Neuronal stem cell (in vitro differentiated cells): ENCODE data around the gene MIEN1.

Experiments used
- DNase-seq: peaks from one replicate; pipeline ENCODE4 v3.0.0-alpha.2; 2013; ENCODE audit warnings: low spot score
- H2AFZ ChIP-seq: one replicate; pipeline ENCODE4 v1.6.1; 2013; ENCODE audit warnings: mild to moderate bottlenecking, low read length, inconsistent platforms
- H2AK5ac ChIP-seq: 2 replicates; pipeline ENCODE4 v1.6.1; 2013; ENCODE audit warnings: low read depth, mild to moderate bottlenecking, inconsistent platforms, low read length, moderate library complexity, mixed read lengths
- H2BK120ac ChIP-seq: 2 replicates; pipeline ENCODE4 v1.6.1; 2013; ENCODE audit warnings: low read depth, mild to moderate bottlenecking, inconsistent platforms, low read length, moderate library complexity, mixed read lengths
- H2BK12ac ChIP-seq: one replicate; pipeline ENCODE4 v1.6.1; 2013; ENCODE audit warnings: low read length, inconsistent platforms
- H2BK15ac ChIP-seq: 2 replicates; pipeline ENCODE4 v1.6.1; 2013; ENCODE audit warnings: mild to moderate bottlenecking, low read length, inconsistent platforms, mixed read lengths
- H2BK5ac ChIP-seq: one replicate; pipeline ENCODE4 v1.6.1; 2013; ENCODE audit warnings: inconsistent platforms, mild to moderate bottlenecking, low read length, moderate library complexity
- H3K14ac ChIP-seq: one replicate; pipeline ENCODE4 v1.6.1; 2013; ENCODE audit warnings: low read length, inconsistent platforms
- H3K18ac ChIP-seq: 2 replicates; pipeline ENCODE4 v1.6.1; 2013; ENCODE audit warnings: low read length, inconsistent platforms
- H3K23ac ChIP-seq: 2 replicates; pipeline ENCODE4 v1.6.1; 2013; ENCODE audit warnings: low read depth, mild to moderate bottlenecking, mixed read lengths, low read length, inconsistent platforms; ENCODE audit not compliant: poor library complexity
- H3K27ac ChIP-seq: replicated peaks from 3 replicates; pipeline ENCODE4 v1.5.1; 2013; ENCODE audit warnings: low read length, inconsistent platforms
- H3K27me3 ChIP-seq, 3 experiments: 2 replicates each; pipeline ENCODE4 v1.6.1; 2013; ENCODE audit warnings: low read length in 3 of 3, mild to moderate bottlenecking in 2 of 3, inconsistent platforms in 1 of 3, low read depth in 1 of 3, mixed read lengths in 1 of 3, moderate library complexity in 1 of 3; ENCODE audit not compliant: control insufficient read depth in 3 of 3, insufficient read depth in 3 of 3
- H3K36me3 ChIP-seq, 2 donors: replicated peaks in 1 of 2; 2 replicates each; pipeline ENCODE4 v1.6.1; 2013; ENCODE audit warnings: low read length in 2 of 2; ENCODE audit not compliant: control insufficient read depth in 2 of 2, insufficient read depth in 2 of 2
- H3K4ac ChIP-seq: 2 replicates; pipeline ENCODE4 v1.6.1; 2013; ENCODE audit warnings: inconsistent platforms, mild to moderate bottlenecking, low read length, moderate library complexity
- H3K4me1 ChIP-seq, 2 donors: 1 replicate in 1 of 2; 2 replicates in 1 of 2; pipeline ENCODE4 v1.6.1; 2013; ENCODE audit warnings: low read length in 2 of 2, low read depth in 1 of 2; ENCODE audit not compliant: control insufficient read depth in 2 of 2, insufficient read depth in 1 of 2
- H3K4me2 ChIP-seq: one replicate; pipeline ENCODE4 v1.6.1; 2013; ENCODE audit warnings: mild to moderate bottlenecking, low read length, inconsistent platforms; ENCODE audit not compliant: insufficient read depth, poor library complexity, severe bottlenecking
- H3K4me3 ChIP-seq, 2 donors: 2 replicates each; pipeline ENCODE4 v1.5.1; 2013; ENCODE audit warnings: low read length in 2 of 2, mild to moderate bottlenecking in 2 of 2, inconsistent platforms in 1 of 2, moderate library complexity in 1 of 2
- H3K79me1 ChIP-seq: one replicate; pipeline ENCODE4 v1.6.1; 2013; ENCODE audit warnings: low read depth, mild to moderate bottlenecking, inconsistent platforms, low read length, moderate library complexity
- H3K9ac ChIP-seq: one replicate; pipeline ENCODE4 v1.6.1; 2013; ENCODE audit warnings: mild to moderate bottlenecking, low read depth, low read length, inconsistent platforms; ENCODE audit not compliant: poor library complexity
- H3K9me3 ChIP-seq, 2 donors: replicated peaks in 1 of 2; 2 replicates each; pipeline versions ENCODE3 to v1.6.1; 2013; ENCODE audit warnings: low read length in 2 of 2, mild to moderate bottlenecking in 2 of 2, inconsistent platforms in 1 of 2, low read depth in 1 of 2, mixed read lengths in 1 of 2, moderate library complexity in 1 of 2; ENCODE audit not compliant: control insufficient read depth in 2 of 2, insufficient read depth in 1 of 2
- H4K8ac ChIP-seq: one replicate; pipeline ENCODE4 v1.6.1; 2013; ENCODE audit warnings: low read depth, mild to moderate bottlenecking, inconsistent platforms, low read length, moderate library complexity
- H4K91ac ChIP-seq: one replicate; pipeline ENCODE4 v1.6.1; 2013; ENCODE audit warnings: low read length, low read depth, mild to moderate bottlenecking, inconsistent platforms; ENCODE audit not compliant: poor library complexity
- WGBS, 2 donors: extraction: QIAGEN DNeasy Blood & Tissue Kit; methylation state at CpG; one replicate each; pipeline ENCODE4 v1.1.7; 2013; ENCODE audit warnings: missing lambda C conversion rate in 2 of 2, mixed read lengths in 1 of 2; ENCODE audit not compliant: insufficient read length in 2 of 2, insufficient replicate concordance in 1 of 2; ENCODE audit errors: extremely low coverage in 2 of 2; 5-methylcytosine and 5-hydroxymethylcytosine counted together

MIEN1 gene

DNA sequence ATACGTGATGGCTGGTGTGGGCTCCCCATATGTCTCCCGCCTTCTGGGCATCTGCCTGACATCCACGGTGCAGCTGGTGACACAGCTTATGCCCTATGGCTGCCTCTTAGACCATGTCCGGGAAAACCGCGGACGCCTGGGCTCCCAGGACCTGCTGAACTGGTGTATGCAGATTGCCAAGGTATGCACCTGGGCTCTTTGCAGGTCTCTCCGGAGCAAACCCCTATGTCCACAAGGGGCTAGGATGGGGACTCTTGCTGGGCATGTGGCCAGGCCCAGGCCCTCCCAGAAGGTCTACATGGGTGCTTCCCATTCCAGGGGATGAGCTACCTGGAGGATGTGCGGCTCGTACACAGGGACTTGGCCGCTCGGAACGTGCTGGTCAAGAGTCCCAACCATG lies 5.6 kb downstream of the MIEN1 start:
- WGBS, 2 donors: no CpG with 5 or more reads among the region's 13 CpGs
- H2BK12ac ChIP-seq: peak overlapping the region; percentile 54
- H3K4me1 ChIP-seq: peaks cover 0 to 1% of the 10 kb centered on the region in 2 donors
- no peak overlapping the region for H2BK15ac ChIP-seq
- no peak overlapping the region for H2BK120ac ChIP-seq
- no peaks in the 10 kb centered on the region for H3K9me3 ChIP-seq
- H3K14ac ChIP-seq: no peak overlapping the region
- no peak overlapping the region for H3K9ac ChIP-seq
- DNase-seq: no peak
- peak overlapping the region in 1 of 2 donors; percentile 20 for H3K4me3 ChIP-seq
- no peak overlapping the region for H4K8ac ChIP-seq
- no peak overlapping the region for H3K4ac ChIP-seq
- H3K18ac ChIP-seq: no peak overlapping the region
- H4K91ac ChIP-seq: no peak overlapping the region
- H3K4me2 ChIP-seq: no peak overlapping the region
- H2BK5ac ChIP-seq: no peak overlapping the region
- H2AK5ac ChIP-seq: no peak overlapping the region
- H3K36me3 ChIP-seq: peaks cover 51 to 92% of the 10 kb centered on the region in 2 donors
- H2AFZ ChIP-seq: no peak overlapping the region
- H3K27me3 ChIP-seq: no peaks in the 10 kb centered on the region
- no peak overlapping the region for H3K27ac ChIP-seq
- peak overlapping the region; percentile 2 for H3K23ac ChIP-seq
- peaks cover 1% of the 10 kb centered on the region for H3K79me1 ChIP-seq

DNA sequence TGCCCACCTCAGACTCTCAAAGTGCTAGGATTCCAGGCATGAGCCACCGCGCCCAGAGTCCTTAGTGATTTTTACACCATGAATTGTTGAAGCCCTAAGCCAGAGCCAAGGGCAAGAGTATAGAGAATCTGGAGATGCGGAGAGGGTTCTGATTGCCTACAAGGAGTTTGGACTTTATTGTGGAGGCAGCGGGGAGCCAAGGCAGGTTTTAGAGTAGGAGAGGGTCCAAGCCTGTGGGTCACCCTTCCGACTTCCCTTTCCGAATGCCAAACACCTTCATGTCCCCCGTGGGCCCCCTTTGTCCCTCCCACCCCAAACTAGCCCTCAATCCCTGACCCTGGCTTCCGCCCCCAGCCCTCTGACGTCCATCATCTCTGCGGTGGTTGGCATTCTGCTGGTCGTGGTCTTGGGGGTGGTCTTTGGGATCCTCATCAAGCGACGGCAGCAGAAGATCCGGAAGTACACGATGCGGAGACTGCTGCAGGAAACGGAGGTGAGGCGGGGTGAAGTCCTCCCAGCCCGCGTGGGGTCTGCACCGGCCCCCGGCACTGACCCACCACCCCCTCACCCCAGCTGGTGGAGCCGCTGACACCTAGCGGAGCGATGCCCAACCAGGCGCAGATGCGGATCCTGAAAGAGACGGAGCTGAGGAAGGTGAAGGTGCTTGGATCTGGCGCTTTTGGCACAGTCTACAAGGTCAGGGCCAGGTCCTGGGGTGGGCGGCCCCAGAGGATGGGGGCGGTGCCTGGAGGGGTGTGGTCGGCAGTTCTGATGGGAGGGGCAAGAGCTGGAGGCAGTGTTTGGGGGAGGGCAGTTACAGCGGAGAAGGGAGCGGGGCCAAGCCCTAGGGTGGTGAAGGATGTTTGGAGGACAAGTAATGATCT lies 7.1 kb downstream of the MIEN1 start:
- Histone ChIP-seq H2BK120ac (no peak overlapping the region), H3K27ac (no peak overlapping the region), H3K27me3 (no peaks in the 10 kb centered on the region), H3K9ac (no peak overlapping the region), H2AFZ (no peak overlapping the region), H3K79me1 (peaks cover 1% of the 10 kb centered on the region), H3K4me3 (no peak overlapping the region), H3K18ac (no peak overlapping the region), H2BK15ac (no peak overlapping the region), H3K4me2 (no peak overlapping the region), H3K14ac (no peak overlapping the region), H2AK5ac (no peak overlapping the region), H2BK12ac (no peak overlapping the region), H3K23ac (peak overlapping the region; percentile 37), H4K8ac (no peak overlapping the region), H3K4ac (no peak overlapping the region), H4K91ac (no peak overlapping the region), H3K9me3 (no peaks in the 10 kb centered on the region), H3K36me3 (peaks cover 53 to 95% of the 10 kb centered on the region in 2 donors), H2BK5ac (no peak overlapping the region), H3K4me1 (no peaks in the 10 kb centered on the region)
- WGBS, 2 donors: no CpG with 5 or more reads among the region's 34 CpGs
- no peak for DNase-seq

DNA sequence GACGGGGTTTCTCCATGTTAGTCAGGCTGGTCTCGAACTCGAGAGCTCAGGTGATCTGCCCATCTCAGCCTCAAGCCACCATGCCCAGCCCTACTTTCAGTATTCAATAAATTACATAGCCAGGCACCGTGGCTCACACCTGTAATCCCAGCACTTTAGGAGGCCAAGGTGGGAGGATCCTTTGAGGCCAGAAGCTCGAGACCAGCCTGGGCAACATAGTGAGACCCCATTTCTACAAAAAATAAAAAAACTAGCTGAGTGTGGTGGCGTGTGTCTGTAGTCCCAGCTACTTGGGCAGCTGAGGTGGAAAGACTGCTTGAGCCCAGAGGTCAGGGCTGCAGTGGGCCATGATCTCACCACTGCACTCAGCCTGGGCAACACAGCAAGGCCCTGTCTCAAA lies 8.2 kb downstream of the MIEN1 start:
- Histone ChIP-seq H3K4ac (no peak overlapping the region), H2AFZ (no peak overlapping the region), H2BK5ac (no peak overlapping the region), H3K9ac (no peak overlapping the region), H3K4me1 (no peaks in the 10 kb centered on the region), H4K91ac (no peak overlapping the region), H3K36me3 (peaks cover 50 to 95% of the 10 kb centered on the region in 2 donors), H2AK5ac (no peak overlapping the region), H2BK120ac (no peak overlapping the region), H3K23ac (no peak overlapping the region), H2BK15ac (no peak overlapping the region), H3K14ac (no peak overlapping the region), H3K79me1 (peaks cover 1% of the 10 kb centered on the region), H3K27me3 (no peaks in the 10 kb centered on the region), H3K9me3 (no peaks in the 10 kb centered on the region), H3K18ac (no peak overlapping the region), H4K8ac (no peak overlapping the region), H3K4me3 (no peak overlapping the region), H3K4me2 (no peak overlapping the region), H3K27ac (no peak overlapping the region), H2BK12ac (no peak overlapping the region)
- WGBS, 2 donors: no CpG with 5 or more reads among the region's 6 CpGs
- DNase-seq: no peak

GRCh38 chr17:39719563-39720355 lies 10.6 kb downstream of the MIEN1 start:
- Histone ChIP-seq H2BK5ac (no peak overlapping the region), H3K36me3 (peaks cover 51 to 94% of the 10 kb centered on the region in 2 donors), H3K18ac (no peak overlapping the region), H3K9ac (no peak overlapping the region), H2BK120ac (no peak overlapping the region), H3K9me3 (no peaks in the 10 kb centered on the region), H3K27ac (no peak overlapping the region), H3K14ac (no peak overlapping the region), H3K4me1 (no peaks in the 10 kb centered on the region), H3K27me3 (no peaks in the 10 kb centered on the region), H3K4ac (no peak overlapping the region), H3K23ac (no peak overlapping the region), H4K8ac (no peak overlapping the region), H2BK12ac (no peak overlapping the region), H4K91ac (no peak overlapping the region), H3K4me3 (no peak overlapping the region), H2AFZ (no peak overlapping the region), H2AK5ac (no peak overlapping the region), H3K79me1 (peaks cover 5% of the 10 kb centered on the region), H3K4me2 (no peak overlapping the region), H2BK15ac (no peak overlapping the region)
- no peak for DNase-seq
- no CpG with 5 or more reads among the region's 7 CpGs for WGBS, 2 donors
